CD4-positive, alpha-beta T cell treated with Interleukin-15 for 1 hour (primary cell): ENCODE measurements around the gene LRCH1.
"Not testable (repeated sequence)": the region's sequence is repeated elsewhere in the genome, so short reads cannot be mapped to it uniquely, and the experiment has no call there.

Experiments used
- DNase-seq: peaks from one replicate; pipeline ENCODE4 v3.0.0-alpha.2; 2020

Gene LRCH1, protein sequence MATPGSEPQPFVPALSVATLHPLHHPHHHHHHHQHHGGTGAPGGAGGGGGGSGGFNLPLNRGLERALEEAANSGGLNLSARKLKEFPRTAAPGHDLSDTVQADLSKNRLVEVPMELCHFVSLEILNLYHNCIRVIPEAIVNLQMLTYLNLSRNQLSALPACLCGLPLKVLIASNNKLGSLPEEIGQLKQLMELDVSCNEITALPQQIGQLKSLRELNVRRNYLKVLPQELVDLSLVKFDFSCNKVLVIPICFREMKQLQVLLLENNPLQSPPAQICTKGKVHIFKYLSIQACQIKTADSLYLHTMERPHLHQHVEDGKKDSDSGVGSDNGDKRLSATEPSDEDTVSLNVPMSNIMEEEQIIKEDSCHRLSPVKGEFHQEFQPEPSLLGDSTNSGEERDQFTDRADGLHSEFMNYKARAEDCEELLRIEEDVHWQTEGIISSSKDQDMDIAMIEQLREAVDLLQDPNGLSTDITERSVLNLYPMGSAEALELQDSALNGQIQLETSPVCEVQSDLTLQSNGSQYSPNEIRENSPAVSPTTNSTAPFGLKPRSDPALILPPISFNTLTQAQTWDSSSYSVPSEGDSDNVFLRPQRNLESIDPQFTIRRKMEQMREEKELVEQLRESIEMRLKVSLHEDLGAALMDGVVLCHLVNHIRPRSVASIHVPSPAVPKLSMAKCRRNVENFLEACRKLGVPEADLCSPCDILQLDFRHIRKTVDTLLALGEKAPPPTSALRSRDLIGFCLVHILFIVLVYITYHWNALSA

DNA sequence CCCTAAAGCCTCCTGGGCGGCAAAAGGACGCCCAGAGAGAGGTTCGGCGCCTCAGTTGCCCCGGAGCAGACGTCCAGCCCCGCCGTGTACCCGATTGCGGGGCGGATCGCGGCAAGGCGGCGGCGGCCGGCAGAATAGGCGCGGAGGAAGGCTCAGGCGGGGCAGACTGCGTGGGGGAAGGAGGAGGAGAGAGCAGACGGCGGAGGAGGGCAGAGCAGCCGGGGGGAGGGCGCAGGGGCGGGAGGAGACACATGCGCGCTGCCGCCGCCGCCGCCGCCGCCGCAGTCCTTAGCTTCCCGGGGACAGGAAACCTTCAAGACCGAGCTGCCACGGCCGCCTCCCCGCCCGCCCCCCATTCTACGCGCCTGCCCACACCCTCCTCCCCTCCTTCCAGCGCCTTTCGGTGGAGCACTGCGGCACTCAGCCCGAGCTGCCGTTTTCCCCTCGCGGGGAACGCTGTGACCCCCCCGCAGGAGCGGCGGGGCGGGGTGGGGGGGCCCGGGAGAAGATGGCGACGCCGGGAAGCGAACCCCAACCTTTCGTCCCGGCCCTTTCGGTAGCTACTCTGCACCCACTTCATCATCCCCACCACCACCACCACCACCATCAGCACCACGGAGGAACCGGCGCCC is at the start of gene LRCH1:
LRCH1 (plus strand) TSS at position 282 of the 632 bp plus-strand sequence; CDS start at position 509, 227 bp downstream.
- DNase-seq: peak; percentile 88

DNA sequence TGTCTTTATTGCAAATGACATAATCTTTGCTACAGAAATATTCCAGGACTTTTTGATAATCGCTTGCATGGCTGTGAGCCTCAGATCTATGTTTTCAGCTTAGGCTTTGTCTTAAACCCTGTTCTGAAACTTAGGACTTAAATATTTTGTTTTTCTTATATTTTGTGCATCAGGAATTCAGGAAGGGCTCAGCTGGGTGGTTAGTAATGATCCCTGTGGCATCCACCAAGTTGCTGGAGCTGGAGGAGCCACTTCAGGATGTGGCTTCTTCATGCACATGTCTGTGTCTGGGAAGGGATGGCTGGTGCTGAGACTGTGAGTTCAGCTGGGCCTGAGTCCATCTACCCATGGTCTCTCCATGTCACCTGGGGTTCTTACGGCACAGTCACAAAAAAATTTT is 48.9 kb upstream of the LRCH1 start:
- DNase-seq: no peak

DNA sequence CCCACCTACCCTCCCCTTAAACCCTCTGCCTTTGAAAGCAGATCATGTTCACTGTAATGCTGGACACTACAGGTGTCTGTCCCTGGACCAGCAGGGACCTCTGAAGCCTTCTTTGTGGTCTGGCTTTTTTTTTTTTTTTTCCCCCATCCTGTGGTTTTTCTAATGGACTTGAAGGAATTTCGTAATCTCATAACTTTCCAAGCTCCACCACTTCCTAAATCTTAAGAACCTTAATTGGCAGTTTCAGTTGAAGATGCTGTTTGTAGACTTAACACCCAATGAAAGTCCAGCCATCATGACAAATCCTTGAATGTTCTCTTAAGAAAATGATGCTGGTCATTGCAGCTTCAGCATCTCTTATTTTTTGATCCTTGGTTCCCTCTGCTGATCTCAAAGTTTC is 45.0 kb upstream of the LRCH1 start:
- DNase-seq: no peak

DNA sequence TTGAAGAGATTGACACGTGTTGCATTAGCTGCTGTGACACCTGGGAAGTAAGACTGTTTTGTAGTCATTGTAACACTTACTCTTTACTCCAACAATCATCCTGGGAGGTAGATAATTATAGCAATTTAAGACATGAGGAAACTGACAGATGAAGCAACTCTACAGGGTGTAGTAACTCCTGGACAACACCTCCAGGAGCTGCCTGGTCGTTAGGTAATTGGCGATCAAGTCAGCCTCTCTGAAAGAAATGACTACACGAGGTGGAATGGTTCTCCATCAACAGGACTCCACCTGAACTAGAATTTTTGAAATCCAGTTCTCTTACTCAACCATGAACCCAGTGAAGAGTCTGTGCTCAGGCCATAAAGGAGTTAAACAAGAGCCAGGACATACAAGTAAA is 43.0 kb upstream of the LRCH1 start:
- DNase-seq: no peak

DNA sequence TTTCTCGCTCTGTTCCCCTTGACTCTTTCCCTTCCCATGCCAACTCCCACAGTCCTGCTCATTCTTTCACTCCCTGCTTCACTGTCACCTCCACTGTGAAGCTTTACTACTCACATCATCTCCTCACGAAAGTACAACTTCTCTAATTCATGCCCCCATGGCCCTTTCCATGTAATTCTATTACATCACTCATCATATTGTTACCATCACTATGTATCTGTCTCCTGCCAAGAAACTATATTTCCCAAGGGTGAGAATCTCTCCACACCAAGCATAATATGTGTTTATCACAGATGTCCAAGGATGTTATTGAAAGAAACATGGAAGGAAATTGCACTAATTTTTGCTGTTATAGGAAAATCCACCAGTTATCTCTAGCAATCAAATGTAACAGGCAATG is 37.2 kb upstream of the LRCH1 start:
- no peak for DNase-seq

DNA sequence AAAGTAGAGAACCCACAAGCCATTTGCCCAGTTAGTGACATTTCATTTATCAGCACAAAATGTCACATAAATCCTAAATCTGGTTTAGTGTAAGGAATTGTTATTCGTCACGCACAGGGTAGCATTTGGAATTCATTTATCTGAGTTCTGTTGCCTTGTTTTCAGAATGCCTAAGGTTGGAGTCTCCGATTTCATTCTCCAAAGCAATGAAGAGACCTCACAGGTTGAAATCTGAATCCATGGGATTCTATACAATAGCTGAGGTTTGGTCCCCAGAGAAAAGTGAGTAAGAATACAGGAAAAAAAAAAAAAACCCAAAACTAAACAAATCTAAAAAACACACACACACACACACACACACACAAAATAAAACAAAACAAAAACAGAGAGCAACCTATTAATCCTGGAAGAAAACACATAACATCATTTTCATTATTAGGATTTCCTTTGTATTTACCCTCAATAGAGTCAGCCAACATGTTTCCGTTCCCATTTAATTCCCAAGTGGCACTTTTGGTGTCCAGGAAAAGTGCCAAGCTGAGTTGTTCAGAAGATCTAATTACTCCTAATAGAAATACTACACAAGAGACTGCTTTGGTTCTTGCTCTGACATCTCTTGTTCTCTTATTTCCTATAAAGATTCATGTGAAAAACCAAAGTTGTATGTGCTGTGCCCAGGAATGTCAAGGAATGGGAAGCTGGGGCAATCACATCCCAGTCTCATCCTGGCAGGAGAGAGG is 36.2 kb upstream of the LRCH1 start:
- DNase-seq: no peak

DNA sequence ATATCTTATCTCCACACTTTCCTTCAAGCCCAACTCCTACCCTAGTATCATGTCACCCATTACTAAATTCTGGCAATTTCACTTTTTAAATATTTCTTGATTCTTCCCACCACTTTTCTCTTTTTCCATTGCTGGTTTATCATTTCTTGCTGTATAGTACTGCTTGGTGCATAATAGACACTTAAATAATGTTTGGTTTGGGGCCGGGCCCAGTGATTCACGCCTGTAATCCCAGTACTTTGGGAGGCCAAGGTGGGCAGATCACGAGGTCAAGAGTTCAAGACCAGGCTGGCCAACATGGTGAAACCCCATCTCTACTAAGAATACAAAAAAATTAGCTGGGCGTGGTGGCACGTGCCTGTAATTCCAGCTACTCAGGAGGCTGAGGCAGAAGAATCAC is 35.2 kb upstream of the LRCH1 start:
- not testable (repeated sequence) for DNase-seq

DNA sequence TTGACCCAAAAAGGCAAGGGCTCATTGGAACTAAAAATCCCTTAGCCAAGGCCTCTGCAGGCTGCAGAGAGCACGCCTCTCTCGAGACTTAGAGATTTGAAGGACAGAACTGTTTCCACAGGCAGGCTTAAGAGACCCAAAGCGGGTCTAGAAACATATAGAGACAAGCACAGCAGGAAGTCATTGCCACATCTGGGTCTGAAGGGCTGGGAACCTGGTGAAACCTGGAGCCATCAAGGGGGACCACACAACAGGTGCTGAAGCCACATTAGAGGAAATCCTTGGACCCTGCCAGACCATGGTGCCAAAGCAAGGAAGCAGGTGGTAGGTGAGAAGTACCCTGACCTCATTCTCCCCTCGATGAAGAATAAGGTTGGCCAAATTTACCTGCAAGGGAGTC is 33.8 kb upstream of the LRCH1 start:
- no peak for DNase-seq

DNA sequence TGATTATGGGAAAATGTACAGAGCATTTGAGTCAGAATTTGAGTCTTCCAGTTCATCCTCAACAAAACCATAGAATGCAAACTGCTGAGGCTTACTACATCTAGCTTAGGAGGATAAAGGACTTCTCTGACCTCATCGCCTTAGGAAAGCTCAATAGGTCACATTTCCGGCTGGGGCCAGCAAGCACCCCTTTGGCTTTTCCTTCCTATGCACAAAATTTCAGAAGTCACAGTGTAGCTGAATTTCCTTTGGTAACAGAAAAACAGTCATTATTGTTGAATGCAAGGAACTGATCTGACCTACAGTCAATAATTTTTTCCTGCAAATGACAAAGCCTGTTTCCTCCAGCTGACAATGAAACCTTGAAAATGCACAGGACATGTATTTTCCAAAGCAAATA is 32.8 kb upstream of the LRCH1 start:
- DNase-seq: no peak

DNA sequence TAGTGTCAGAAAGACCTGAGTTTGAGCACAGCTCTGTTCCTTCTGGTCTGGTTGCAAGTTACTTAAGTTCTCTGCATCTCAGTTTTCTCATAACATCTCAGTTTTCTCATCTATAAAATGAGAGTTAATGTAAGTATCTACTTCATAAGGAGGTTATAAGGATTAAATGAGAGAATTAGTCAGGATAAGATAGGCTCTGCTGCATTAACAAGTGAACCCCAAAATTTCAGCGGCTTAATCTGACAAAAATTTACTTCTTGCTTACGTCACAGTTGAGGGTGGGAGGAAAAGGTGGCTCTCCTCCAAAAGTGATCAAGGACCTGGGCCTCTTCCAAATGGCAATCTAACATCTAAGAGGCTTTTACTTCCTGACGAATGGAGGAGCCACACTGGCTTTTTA is 31.5 kb upstream of the LRCH1 start:
- DNase-seq: no peak

DNA sequence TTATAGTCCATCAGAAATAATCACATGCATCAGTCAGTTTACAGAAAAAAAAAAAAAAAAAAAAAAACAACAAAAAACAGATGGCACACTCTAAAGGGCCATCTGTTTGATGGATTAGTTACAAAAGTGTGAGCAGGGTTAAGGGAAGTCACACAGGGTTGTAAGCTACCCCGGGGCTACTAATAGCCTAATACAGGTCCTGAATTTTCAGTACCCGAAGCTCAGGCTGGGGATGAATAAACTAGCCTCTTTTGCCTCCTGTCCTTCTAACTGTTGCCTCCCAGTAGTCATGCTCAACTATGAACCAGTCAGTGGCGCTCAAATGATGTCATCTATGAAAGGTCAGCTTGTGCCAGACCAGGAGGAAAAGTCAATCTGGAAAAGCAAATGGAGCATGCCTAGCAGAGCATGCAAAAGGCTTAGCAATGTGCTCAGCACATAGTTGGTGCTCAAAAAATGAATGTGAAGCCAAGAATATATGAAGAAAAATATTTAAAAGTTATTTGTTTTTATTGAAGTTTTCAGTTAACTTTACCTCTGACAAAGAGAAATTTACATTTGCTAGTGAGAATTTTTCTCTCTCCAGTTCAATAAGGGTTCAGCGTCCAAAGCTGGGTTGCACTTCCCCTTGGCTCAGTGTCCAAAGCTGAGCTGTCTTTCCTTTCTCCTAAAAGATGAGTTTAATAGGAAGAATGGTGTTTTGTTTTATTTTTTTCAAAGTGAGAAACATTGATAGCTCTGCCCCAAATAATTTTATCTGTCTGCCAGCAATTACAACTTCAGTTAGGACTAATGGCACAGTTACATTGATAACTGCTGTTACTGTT is 30.8 kb upstream of the LRCH1 start:
- no peak for DNase-seq

DNA sequence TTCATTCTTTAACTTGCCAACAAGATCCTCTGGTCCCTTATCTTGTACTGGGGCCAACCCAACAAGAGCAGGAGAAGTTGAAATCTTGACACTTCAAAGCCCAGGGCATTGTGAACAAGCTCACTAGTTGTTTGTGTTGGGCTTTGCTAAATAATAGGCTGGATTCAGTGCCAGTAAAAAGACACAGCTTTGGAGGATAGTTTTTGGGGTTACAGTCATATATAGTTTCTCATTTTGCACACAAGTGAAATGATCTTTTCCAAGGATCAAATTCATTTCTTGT is 30.3 kb upstream of the LRCH1 start:
- DNase-seq: no peak

DNA sequence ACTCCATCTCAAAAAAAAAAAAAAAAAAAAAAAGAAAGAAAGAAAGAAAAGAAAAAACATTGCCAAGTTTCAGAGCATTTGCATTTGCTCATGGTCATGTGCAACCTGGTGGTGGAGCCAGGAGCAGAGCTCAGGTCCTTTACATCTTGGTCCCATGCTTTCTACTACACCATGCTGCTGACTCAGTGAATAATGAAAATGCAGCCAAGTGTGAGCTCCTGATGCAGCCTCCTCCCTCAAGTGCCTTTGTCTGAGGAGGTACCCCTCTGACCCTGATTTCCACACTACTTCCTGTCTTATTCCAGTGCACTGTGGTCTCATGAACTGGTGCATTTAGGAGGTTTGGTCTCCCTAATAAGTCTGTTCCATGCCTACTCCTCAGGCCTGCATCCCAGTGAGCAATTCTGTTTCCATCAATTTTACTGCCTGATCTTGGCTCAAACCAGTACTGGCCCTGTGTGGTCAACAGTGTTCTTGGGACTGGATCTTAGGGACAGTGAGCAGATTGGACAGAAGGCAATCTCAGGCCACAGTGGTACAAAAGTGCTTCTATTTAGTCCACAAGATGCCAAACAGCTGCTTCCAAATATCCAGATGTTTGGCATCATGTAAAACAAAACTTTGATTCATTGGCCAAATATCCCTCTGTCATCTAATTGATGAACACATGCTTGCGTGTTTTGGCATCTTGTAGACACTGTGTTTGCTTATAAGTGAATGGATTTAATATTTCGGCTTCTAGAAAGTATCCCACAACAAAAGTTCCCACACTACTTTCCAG is 28.8 kb upstream of the LRCH1 start:
- no peak for DNase-seq

DNA sequence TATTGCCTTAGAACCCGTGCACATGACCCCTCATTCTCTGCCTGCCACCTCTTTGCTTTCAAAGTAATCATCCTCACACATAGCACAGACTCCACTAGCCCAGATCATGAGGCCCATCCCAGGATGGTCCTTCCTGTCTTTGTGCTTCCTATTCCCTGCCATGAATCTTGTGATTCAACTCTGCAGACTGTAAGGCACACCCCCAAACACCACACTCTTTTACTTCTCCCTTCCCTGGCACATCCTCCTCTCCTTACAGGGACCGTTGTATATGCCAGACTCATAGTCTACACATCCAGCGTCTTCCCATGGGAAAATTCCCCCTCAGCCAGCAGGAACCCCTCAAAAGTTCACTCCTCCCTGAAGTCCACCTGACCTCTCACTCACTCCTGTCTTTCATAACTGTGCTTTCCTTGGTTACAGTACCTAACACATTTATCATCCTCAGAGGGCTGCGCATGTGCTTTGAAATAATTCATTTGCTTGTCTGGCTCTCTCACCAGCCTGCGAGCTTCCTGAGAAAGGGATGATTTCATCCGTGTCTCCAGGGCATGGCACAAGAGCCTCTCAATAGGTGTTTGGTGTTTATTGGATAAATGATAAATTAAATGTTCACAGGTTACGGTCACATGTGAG is 26.8 kb upstream of the LRCH1 start:
- no peak for DNase-seq

DNA sequence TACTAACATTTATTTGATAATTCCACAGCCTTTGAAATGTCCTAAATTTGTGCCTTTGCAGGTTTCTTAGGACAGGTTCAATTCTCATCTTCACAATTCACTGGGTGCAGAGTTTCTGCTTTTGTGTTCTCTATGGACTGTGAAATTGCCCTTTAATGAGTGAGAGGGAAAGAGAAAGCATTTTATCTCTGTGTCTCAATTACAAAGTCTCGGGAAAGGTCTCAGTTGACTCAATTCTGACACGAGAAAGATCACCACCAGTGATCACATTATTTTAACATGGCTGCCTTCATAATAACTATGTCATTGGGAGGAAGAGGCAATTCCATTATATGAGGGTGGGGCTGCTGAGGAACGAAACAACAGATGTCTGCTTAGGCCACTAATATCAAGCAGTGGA is 26.2 kb upstream of the LRCH1 start:
- DNase-seq: no peak

DNA sequence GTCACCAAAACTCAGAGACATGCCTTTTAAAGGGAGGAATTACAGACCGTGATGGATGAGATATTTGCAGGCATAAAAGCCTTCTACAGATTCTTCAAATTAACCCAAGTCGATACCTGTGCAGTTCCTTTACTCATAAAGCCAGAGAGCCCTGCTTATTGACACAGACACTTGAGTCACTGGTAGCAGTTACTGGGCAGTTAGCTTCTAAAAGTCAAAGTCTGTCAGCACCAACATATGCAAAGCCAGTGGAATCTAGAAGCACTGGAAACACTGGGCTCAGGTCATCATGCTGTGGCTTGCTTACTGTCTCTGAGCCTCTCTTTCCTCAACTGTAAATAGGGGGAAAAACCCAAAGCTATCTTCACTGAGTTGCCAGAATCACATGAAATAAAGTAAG is 25.7 kb upstream of the LRCH1 start:
- no peak for DNase-seq

DNA sequence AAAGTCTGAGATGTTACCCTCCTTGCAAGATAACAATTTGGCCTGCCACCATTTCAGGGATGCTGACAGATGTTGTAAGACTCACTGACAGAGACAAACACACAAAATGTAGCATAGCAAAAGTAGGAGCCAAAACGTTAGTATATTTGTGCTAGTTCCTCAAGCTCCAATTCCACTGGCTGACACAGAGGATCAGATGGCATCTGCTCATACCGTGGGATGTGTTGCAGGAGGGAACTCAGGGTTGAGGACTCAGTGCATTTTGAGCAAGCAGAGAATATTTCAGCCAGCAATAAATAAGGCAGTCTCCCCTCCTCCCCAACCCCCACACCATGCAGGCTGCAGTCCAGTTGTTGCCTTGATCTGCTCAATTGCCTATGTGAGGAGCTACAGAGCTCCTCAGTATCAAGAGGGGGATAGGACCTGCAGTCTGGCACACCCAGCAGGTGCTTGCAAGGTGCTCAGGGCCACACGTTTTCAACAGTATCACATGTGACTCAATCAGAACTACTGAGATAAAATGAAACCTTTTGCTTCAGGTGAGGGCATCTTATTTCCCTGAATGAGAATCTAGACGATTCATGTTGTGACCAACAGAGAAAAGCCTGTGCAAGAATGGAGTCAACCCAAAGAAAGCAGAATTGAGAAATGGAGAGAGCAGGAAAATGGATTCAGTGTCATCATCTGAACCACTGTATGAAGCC is 23.6 kb upstream of the LRCH1 start:
- no peak for DNase-seq

DNA sequence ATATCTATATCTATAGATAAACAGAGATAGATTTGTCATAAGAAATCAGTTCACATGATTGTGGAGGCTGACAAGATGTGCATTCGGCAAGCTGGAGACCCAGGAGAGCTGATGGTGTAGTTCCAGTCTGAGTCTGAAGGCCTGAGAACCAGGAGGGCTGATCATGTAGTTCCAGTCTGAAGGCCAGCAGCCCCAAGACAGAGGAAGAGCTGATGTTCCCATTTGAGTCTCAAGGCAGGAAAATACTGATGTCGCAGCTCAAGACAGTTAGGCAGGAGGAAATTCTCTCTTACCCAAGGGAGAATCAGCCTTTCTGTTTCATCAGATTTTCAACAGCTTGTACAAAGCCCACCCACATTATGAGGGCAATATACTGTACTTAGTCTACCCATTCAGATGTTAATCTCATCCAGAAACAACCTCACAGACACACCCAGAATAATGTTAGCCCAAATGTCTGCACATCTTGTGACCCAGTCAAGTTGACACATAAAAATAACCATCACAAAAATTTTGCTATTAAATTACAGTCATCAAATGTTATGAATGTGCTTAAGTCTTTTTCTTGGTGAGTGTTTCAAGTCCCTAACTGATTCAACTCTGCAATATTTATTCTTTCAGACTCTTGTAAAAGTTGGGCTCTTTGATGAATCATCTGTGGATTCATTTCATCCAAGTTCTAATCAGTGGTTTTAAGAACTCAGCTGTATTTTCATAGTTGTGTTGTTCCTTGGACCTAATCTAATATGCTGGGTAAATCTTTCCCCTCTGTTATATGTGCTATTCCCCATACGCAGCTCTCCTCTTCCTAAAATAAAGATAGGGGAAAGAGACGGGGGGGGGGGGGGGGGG is 22.7 kb upstream of the LRCH1 start:
- DNase-seq: no peak

DNA sequence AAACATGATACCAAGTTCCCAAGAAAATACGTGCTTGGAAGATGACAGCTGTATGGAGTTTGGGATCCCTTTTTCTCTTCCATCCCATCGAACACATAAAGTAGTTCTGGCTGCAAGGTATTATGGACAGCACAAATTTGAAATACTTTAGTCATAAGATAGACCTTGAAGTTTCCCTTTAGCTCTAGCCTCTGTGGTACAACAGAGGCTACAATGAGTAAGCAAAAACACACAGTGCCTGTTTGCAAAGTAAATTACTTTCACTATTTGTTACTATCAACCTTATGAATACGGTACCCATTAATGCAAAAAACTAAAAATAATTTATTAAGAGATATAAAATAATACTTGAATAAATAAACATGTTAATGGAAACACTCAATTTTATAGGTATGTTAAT is 21.0 kb upstream of the LRCH1 start:
- no peak for DNase-seq

DNA sequence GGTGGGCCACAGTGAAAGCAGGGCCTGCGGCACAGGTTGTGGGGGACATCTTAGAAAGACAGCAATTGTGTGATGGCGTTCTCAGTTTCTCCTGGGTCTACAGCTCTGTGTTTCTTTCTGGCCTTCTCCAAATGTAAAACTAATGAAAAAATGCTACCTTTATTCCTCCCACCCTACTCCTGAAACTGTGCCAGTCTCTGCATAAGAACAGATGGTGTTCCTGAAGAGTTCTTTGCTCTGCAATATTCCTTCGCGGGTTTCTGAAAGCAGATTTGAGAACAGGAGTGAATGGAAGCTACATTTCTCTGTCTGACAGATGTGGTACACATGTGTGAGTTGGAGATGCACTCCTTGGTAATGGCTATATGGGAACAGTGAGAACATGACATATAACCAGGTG is 18.0 kb upstream of the LRCH1 start:
- DNase-seq: no peak
